ENCODE data around the gene CPNE4. TPM values are rescaled to one million over a fixed set of nuclear protein-coding genes. Genes with fewer than 3 reads are reported as not detected.

The CPNE4 gene
- total RNA-seq, 1 experiment from 2014 or later = 1.9 TPM

DNA sequence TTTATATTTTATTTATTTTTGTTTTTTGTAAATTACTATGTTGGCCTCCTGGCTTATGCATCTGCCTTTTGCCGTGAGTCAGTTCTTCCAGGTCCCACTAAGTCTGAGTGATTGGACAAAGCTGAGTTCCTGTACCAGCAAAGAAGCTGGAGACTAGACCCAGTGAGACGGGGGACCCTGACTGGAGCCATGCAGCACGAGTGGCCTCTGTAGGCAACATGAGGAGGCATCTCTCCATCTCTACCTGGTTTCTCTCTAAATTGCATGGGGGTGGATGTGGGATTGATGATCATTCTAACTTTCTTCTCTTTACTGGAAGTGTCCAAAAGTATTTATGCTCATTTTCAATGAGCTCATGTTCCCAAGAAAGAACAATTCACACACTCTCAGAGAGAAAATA lies 376.7 kb downstream of the CPNE4 start:
- no peaks in the 10 kb centered on the region for H4K20me1 ChIP-seq (ENCODE audit: control insufficient read depth, insufficient read depth, insufficient read length)

More for the DNA sequence above, 376.7 kb downstream of the CPNE4 start:
- no peak overlapping the region for H3K23ac ChIP-seq (ENCODE audit: insufficient read length, low read depth, low read length)
- H4K91ac ChIP-seq (ENCODE audit: insufficient read length, low read depth, low read length) = no peak overlapping the region
- H2BK12ac ChIP-seq (ENCODE audit: insufficient read length, low read depth, low read length) = no peak overlapping the region
- H3K14ac ChIP-seq (ENCODE audit: insufficient read depth, low read length) = no peak overlapping the region
- Mint-ChIP-seq H3K36me3 (ENCODE audit: insufficient read depth in 1 of 3, low read depth in 3 of 3) (peaks cover 0 to 7% (median 2%) of the 10 kb centered on the region in 3 experiments; a peak in 4 of 7 replicates), H3K4me1 (no peaks in the 10 kb centered on the region), H3K27me3 (ENCODE audit: low read depth) (no peaks in the 10 kb centered on the region), H3K4me3 (no peak overlapping the region), H3K27ac (no peak overlapping the region), H3K9me3 (peaks cover 4 to 14% of the 10 kb centered on the region in 2 experiments; a peak in 4 of 5 replicates)
- no peaks in the 10 kb centered on the region for H3K79me1 ChIP-seq (ENCODE audit: insufficient read depth, low read depth, low read length, poor library complexity, severe bottlenecking)
- H4K5ac ChIP-seq (ENCODE audit: insufficient read length, low read depth, low read length) = no peak overlapping the region
- H3K9ac ChIP-seq (ENCODE audit: extremely low read depth, insufficient read length, low read length) = no peak overlapping the region
- H3K18ac ChIP-seq (ENCODE audit: insufficient read length, low read depth, low read length) = no peak overlapping the region
- H3K27me3 ChIP-seq (ENCODE audit: insufficient read depth, low read length) = no peaks in the 10 kb centered on the region
- H2BK20ac ChIP-seq (ENCODE audit: low read depth, low read length, poor library complexity, severe bottlenecking) = no peak overlapping the region
- no peak for DNase-seq
- no peak overlapping the region for H2BK5ac ChIP-seq (ENCODE audit: insufficient read length, low read length)
- H3K56ac ChIP-seq (ENCODE audit: insufficient read length, low read depth, low read length) = no peak overlapping the region
- H4K8ac ChIP-seq (replicated peaks; ENCODE audit: insufficient read length, low read depth, low read length) = no peak overlapping the region
- no peaks in the 10 kb centered on the region for H3K9me3 ChIP-seq (ENCODE audit: control insufficient read depth, low read depth, low read length)
- H2AFZ ChIP-seq (ENCODE audit: low read length) = no peak overlapping the region
- no peaks in the 10 kb centered on the region for H3K23me2 ChIP-seq (ENCODE audit: insufficient read length, low read depth, low read length, poor library complexity, severe bottlenecking)
- no peak overlapping the region for H2BK15ac ChIP-seq (ENCODE audit: low read depth, low read length)
- no peaks in the 10 kb centered on the region for H3K4me1 ChIP-seq (ENCODE audit: insufficient read depth, low read length)
- no peak overlapping the region for H2BK120ac ChIP-seq (ENCODE audit: low read depth, low read length, poor library complexity, severe bottlenecking)
- H3T11ph ChIP-seq (ENCODE audit: low read length) = no peak overlapping the region
- no peak overlapping the region for H3K27ac ChIP-seq (ENCODE audit: insufficient read length, low read depth, low read length)
- H3K79me2 ChIP-seq (ENCODE audit: insufficient read depth, low read length) = no peaks in the 10 kb centered on the region
- no peak overlapping the region for H3K4ac ChIP-seq (ENCODE audit: low read depth, low read length)
- WGBS (ENCODE audit: extremely low coverage, insufficient read length, low lambda C conversion rate) = no CpG with 5 or more reads among the region's 3 CpGs
- H3K4me2 ChIP-seq (ENCODE audit: insufficient read depth, insufficient read length, low read length) = no peak overlapping the region
- TF ChIP-seq CTCF (conservative IDR thresholded peaks at IDR 0.05) = no peak
- H2AK5ac ChIP-seq (ENCODE audit: insufficient read length, low read length) = no peak overlapping the region
